ENCODE results near the gene BAX. TPM values are rescaled to one million over a fixed set of nuclear protein-coding genes. Genes with fewer than 3 reads are reported as not detected.

Gene BAX
- total RNA-seq, 1 donor from 2014 or later = 298 TPM

DNA sequence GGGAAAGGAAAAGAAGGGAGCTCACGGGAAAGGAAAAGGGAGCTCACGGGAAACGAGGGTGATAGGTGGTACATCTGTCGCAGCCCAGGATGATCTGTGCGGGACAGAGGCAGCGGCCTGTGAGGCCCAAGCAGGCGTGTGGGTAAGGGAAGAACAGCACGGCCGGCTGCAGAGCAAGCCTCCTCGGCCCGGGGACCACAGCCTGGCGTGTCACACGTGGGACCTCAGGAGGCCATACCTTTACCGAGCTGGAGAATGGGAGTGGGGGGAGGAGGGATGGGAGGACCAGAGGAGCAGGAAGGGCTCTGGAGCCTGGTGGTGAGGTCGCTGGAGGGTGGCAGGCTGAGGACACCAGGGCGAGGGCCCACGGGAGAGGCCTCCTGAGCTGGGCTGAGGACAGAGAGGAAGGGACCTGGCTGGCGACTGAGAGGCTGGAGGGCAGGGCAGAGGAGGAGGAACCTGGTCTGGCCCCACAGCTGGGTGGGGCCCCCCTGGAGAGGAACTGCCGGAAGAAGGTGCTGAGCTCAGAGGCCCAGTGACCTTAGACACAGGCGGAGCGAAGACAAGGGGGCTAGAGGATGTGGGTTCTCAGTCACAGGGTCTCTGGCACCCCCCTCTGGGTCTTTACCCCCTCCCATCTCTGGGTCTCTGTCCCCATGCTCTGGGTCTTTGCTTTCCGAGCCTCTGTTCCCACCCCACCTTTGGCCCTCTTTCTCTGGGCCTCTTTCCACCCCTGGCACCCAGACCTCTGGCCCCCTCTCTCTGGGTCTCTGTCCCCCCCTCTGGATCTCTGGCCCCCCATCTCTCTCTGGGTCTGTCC is 7.6 kb downstream of the BAX start:
- peak overlapping the region; percentile 100 for H3K4me3 Mint-ChIP-seq
- intact Hi-C loops (cut with micrococcal nuclease) = loop anchor here (5.0 kb wide), 1 partner anchor 325 kb away; the partner anchor contains the start of gene DBP

DNA sequence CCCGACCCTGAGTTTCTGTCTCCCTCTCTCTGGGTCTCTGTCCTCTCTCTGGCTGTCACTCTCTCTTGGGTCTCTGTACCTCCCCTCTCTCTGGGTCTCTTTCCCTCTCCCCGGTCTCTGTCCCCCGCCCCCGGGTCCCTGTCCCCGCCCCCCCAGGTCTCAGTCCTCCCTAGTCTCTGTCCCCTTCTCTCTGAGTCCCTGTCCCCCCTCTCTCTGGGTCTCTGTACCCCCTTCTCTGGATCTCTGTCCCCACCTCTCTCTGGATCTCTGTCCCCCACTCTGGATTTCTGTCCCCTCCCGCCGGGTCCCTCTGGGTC is 8.1 kb downstream of the BAX start:
- intact Hi-C loops (cut with micrococcal nuclease) = loop anchor here (5.0 kb wide), 1 partner anchor 326 kb away; the partner anchor contains the start of gene DBP
- Mint-ChIP-seq H3K4me1 (peaks cover 62% of the 10 kb centered on the region), H3K36me3 (ENCODE audit: low read depth) (peaks cover 55% of the 10 kb centered on the region), H3K27ac (peak overlapping the region; percentile 99), H3K4me3 (peak overlapping the region; percentile 100), H3K27me3 (no peaks in the 10 kb centered on the region), H3K9me3 (no peaks in the 10 kb centered on the region)
- no peak for DNase-seq

More for the DNA sequence above, 7.6 kb downstream of the BAX start:
- Mint-ChIP-seq H3K27ac (peak overlapping the region; percentile 99), H3K36me3 (ENCODE audit: low read depth) (peaks cover 57% of the 10 kb centered on the region), H3K9me3 (no peaks in the 10 kb centered on the region), H3K4me1 (peaks cover 63% of the 10 kb centered on the region), H3K27me3 (no peaks in the 10 kb centered on the region)
- peak; percentile 81 for DNase-seq

DNA sequence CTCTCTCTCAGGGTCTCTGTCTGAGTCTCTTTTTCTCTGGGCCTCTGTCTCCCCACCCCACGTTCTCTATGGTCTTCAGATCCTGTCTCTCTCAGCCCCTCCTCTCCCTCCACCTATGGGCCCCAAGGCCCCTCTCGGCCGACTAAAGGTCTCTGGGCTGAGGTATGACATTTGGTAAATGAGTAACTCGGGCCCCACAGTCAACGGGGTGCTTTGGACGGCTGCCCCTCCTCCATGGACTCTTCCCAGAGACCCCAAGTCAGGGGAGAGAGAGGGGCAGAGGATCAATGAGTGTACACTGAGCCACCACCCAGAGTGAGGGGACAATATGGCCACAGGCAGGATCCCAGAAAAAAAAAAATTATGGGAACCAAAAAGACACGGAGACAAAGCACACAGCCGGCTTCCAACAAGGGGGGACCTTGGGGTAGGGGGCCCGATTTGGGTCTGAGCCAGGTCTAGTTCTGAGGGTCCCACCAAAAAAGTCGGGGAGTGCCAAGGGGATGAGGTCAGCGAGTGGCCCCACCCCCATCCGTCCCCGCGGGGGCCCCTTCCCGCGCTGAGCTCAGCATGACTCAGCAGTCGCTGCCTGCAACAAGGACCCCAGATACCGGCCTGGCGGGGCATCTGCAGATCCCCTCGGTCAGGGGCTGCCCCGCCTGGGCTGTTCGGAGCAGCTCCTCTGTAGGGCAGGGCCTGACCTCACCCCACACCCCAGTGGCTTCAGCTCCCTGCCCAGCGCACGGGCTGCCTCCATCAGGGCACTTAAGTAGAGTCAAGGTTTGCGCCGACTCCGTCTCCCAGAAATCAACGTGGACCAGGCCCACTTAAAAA is 8.9 kb downstream of the BAX start:
- Mint-ChIP-seq H3K4me1 (peaks cover 63% of the 10 kb centered on the region), H3K9me3 (no peaks in the 10 kb centered on the region), H3K36me3 (ENCODE audit: low read depth) (peaks cover 54% of the 10 kb centered on the region), H3K27me3 (no peaks in the 10 kb centered on the region), H3K4me3 (peak overlapping the region; percentile 100), H3K27ac (peak overlapping the region; percentile 99)
- peak; percentile 89 for DNase-seq
- intact Hi-C loops (cut with micrococcal nuclease) = loop anchor here (1.0 to 5.0 kb wide), 4 partner anchors 9 to 326 kb away; partner anchors contain the start of genes BAX, DBP and NUCB1

DNA sequence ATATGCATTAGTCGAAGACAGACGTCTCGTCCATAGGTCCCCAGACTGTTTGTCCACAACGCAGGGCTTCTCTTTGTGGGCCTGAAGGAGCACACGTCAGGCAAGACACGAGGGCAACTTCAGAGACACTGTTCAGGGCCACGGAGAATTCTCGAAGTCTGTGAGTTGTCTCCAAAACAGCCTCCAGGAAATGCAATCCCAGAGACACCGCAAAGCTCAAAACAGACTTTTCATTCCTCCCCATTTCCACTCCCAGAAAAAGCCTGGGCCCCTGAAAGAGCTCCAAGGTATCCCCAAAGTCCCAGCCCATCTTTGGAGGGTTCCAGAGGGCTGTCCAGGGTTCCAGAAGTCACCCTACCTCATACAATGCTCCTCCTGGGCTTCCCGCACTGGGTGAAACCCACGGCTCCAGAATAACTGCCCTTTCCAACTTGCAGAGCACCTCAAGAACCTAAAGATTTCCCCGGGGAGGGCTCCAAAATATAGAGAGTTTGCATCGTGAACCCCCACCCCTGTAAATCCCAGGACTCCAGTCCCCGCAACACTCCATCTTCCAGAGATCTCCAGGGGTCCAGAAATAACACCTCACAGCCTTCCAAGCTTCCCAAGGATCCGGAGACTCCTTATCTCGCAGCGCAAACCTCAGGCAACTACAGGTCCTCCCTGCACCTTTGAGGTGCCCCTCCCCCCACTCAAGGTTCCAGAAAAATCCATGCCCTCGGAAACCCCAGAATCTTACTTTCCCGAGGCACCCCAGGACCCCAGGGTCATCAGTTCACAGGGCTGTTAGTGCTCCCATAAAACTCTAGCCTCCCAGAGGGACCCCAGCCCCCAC is 9.7 kb downstream of the BAX start:
- Mint-ChIP-seq H3K4me3 (peak overlapping the region; percentile 100), H3K27ac (peak overlapping the region; percentile 99), H3K9me3 (no peaks in the 10 kb centered on the region), H3K4me1 (peaks cover 58% of the 10 kb centered on the region), H3K27me3 (no peaks in the 10 kb centered on the region), H3K36me3 (ENCODE audit: low read depth) (peaks cover 54% of the 10 kb centered on the region)
- DNase-seq = no peak
- intact Hi-C loops (cut with micrococcal nuclease) = loop anchor here (1.0 to 5.0 kb wide), 6 partner anchors 10 to 327 kb away; partner anchors contain the start of genes BAX, DBP, GYS1 and NUCB1

DNA sequence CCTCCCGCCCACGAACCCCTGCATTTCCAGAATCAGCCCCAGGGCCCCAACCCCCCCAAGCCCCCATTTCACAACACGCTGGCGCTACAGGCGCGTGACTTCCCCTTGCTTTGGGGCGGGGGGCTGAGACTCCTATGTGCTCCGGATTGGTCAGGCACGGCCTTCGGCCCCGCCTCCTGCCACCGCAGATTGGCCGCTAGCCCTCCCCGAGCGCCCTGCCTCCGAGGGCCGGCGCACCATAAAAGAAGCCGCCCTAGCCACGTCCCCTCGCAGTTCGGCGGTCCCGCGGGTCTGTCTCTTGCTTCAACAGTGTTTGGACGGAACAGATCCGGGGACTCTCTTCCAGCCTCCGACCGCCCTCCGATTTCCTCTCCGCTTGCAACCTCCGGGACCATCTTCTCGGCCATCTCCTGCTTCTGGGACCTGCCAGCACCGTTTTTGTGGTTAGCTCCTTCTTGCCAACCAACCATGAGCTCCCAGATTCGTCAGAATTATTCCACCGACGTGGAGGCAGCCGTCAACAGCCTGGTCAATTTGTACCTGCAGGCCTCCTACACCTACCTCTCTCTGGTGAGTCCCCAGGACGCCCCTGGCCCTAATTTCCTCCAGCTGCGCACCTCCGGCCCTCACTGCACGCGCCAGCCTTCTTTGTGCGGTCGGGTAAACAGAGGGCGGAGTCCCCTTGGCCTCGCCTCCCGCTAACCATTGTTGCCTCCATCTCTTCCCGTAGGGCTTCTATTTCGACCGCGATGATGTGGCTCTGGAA is 10.5 kb downstream of the BAX start, which contains the start of gene FTL:
TSS of gene FTL (plus strand) at position 270 of the 766 bp plus-strand sequence. CDS start at position 469, 199 bp downstream.
- H3K4me1 Mint-ChIP-seq = peaks cover 58% of the 10 kb centered on the region
- peaks cover 57% of the 10 kb centered on the region for H3K36me3 Mint-ChIP-seq (ENCODE audit: low read depth)
- peak; percentile 98 for DNase-seq
- no peaks in the 10 kb centered on the region for H3K27me3 Mint-ChIP-seq
- H3K27ac Mint-ChIP-seq = peak within 1 kb of the TSS; percentile 99
- no peaks in the 10 kb centered on the region for H3K9me3 Mint-ChIP-seq
- intact Hi-C loops (cut with micrococcal nuclease) = loop anchor here (1.0 to 2.0 kb wide), 4 partner anchors 28 to 170 kb away; partner anchors contain the start of genes GYS1, NUCB1 and RUVBL2
- peak within 1 kb of the TSS; percentile 100 for H3K4me3 Mint-ChIP-seq

DNA sequence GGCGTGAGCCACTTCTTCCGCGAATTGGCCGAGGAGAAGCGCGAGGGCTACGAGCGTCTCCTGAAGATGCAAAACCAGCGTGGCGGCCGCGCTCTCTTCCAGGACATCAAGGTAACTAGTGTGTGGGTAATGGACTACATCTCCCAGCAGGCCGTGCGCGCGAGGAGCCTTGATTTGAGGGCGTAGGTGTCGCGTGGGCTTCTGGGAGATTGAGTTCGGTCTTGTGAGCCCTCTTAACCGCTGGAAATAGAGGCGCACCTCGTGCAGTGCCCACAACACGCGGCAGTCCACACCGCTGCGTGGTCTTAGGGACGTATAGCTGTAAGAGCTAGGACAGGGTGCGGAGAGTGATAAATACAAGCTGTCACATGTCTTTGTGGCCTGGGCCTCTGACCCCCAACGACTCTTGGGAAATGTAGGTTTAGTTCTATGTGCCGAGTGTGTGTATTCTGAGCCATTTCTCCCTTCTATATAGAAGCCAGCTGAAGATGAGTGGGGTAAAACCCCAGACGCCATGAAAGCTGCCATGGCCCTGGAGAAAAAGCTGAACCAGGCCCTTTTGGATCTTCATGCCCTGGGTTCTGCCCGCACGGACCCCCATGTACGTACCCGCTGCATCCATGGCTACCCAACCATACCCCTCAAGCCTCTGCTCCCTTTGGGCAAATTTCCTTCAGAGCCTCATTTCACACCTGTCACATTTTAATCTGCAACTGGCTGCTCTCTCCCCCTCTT is 11.3 kb downstream of the BAX start:
- Mint-ChIP-seq H3K4me3 (peak overlapping the region; percentile 100), H3K9me3 (no peaks in the 10 kb centered on the region), H3K27me3 (no peaks in the 10 kb centered on the region), H3K4me1 (peaks cover 60% of the 10 kb centered on the region), H3K27ac (peak overlapping the region; percentile 99), H3K36me3 (ENCODE audit: low read depth) (peaks cover 55% of the 10 kb centered on the region)
- intact Hi-C loops (cut with micrococcal nuclease) = loop anchor here (1.0 to 2.0 kb wide), 4 partner anchors 27 to 171 kb away; partner anchors contain the start of genes GYS1, NUCB1 and RUVBL2
- peak; percentile 96 for DNase-seq

DNA sequence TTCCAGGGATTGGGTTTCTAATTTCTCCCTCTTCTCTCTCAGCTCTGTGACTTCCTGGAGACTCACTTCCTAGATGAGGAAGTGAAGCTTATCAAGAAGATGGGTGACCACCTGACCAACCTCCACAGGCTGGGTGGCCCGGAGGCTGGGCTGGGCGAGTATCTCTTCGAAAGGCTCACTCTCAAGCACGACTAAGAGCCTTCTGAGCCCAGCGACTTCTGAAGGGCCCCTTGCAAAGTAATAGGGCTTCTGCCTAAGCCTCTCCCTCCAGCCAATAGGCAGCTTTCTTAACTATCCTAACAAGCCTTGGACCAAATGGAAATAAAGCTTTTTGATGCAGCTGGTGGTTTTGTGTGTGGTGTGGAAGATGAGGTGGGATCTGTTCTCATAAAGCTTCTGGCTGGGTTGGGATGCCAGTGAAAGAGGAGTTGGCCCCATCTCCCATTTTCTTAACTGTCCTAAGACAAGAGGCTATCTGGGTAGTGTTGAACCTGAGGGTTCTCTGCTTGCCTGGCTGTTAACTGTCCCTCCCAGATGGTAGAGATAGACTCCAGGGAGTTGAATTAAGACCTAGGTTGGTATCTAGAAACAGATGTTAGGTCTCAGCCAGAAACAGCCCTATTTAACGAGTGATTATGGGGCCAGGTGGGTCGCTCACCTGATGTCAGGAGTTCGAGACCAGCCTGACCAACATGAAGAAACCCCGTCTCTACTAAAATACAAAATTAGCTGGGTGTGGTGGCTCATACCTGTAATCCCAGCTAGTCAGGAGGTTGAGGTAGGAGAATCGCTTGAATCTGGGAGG is 12.1 kb downstream of the BAX start:
- peak overlapping the region; percentile 99 for H3K27ac Mint-ChIP-seq
- DNase-seq = no peak
- H3K27me3 Mint-ChIP-seq = no peaks in the 10 kb centered on the region
- intact Hi-C loops (cut with micrococcal nuclease) = no loop called here
- H3K36me3 Mint-ChIP-seq (ENCODE audit: low read depth) = peaks cover 53% of the 10 kb centered on the region
- H3K9me3 Mint-ChIP-seq = no peaks in the 10 kb centered on the region
- peaks cover 58% of the 10 kb centered on the region for H3K4me1 Mint-ChIP-seq
- peak overlapping the region; percentile 100 for H3K4me3 Mint-ChIP-seq

DNA sequence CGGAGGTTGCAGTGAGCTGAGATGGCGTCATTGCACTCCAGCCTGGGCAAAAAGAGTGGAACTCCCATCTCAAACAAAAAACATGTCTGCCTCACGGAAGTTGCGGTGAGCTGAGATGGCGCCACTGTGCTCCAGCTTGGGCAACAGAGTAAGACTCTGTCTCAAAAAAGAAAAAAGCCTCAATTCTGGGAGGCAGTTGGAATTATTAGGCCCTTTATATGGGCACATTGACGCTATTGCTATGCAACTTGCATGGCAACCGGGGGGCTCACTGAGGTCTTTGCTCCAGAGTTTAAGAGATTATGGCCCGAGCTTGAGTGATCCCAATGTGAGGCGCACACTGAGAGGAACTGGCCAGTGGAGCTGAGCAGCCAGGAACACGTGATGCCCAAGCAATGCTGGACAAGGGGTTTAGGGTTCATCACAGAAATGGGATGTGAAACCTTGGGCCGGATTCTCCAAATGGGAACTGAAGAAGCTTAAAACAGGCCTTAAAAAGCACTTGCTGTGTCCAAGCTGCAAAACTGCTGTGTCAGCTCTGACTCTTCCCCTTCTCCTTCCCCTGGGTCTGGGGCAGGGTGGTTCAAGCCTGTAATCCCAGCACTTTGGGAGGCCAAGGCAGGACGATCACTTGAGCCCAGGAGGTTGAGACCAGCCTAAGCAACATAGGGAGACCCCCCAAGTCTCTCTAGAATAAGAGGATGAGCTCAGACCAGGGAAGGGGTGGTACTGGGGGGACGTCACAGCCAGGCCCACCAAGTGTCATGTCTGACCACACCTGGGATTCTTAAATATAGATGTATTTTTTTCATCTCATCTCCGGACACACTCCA is 12.9 kb downstream of the BAX start:
- Mint-ChIP-seq H3K4me1 (peaks cover 50% of the 10 kb centered on the region), H3K4me3 (peak overlapping the region; percentile 100), H3K36me3 (ENCODE audit: low read depth) (peaks cover 48% of the 10 kb centered on the region), H3K27me3 (no peaks in the 10 kb centered on the region), H3K9me3 (no peaks in the 10 kb centered on the region), H3K27ac (peak overlapping the region; percentile 54)
- intact Hi-C loops (cut with micrococcal nuclease) = no loop called here
- DNase-seq = peak; percentile 65

DNA sequence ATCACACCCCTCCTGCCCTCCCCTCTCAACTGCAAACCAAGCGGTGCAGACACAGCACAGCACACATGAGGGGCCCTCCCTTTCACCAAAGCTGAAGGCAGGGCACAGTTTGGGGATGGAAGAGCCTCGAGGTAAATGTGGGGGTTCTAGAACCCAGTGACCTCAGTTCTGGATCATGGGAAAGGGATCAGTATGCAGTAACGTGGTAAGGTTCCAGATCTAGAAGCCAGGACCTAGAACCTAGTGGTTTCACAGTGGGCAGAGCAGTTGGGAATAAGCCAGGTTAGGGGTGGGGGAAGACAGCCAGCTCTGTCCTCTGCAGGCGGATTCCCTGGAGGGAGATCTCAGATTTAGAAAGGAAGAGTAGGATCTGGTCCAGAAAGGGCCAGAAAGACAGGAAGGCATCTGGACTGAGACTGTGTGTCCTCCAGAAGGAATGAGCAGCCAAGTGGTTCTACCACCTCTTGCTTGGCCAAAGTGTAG is 13.5 kb downstream of the BAX start:
- intact Hi-C loops (cut with micrococcal nuclease) = no loop called here
- peaks cover 47% of the 10 kb centered on the region for H3K4me1 Mint-ChIP-seq
- H3K27ac Mint-ChIP-seq = peak overlapping the region; percentile 54
- peak overlapping the region; percentile 28 for H3K4me3 Mint-ChIP-seq
- DNase-seq = no peak
- H3K9me3 Mint-ChIP-seq = no peaks in the 10 kb centered on the region
- H3K36me3 Mint-ChIP-seq (ENCODE audit: low read depth) = peaks cover 50% of the 10 kb centered on the region
- no peaks in the 10 kb centered on the region for H3K27me3 Mint-ChIP-seq

DNA sequence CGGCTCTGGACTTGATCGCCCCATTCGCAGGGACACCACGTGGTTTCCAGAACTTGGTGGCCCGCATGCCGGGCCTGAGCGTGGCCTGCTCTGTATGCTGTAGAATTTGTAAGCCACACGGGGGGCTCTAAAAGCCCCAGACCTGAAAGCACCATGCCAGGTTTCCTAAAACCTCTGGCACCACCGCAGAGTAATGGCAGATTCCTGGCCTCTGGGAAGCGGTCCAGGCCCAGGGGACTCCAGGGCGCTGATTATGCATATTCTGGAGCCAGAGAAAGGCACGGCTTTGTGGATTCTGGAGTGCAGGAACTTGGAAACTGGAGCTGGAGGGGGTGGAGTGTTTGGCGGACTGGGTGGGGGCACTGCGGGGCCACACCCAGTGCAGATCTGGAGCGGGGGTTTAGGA is 14.1 kb downstream of the BAX start:
- Mint-ChIP-seq H3K36me3 (ENCODE audit: low read depth) (peaks cover 49% of the 10 kb centered on the region), H3K4me3 (no peak overlapping the region), H3K27me3 (no peaks in the 10 kb centered on the region), H3K27ac (no peak overlapping the region), H3K9me3 (no peaks in the 10 kb centered on the region), H3K4me1 (peaks cover 41% of the 10 kb centered on the region)
- intact Hi-C loops (cut with micrococcal nuclease) = no loop called here
- no peak for DNase-seq
